Suprapubic skin (tissue), 3 donors: ENCODE results near the gene HMCES.

ENCODE experiments used
- POLR2AphosphoS5 ChIP-seq, 3 donors: sonication (generic); formaldehyde crosslinking; IDR thresholded peaks; one replicate each; pipeline ENCODE4 v1.6.1; 2017; ENCODE audit warnings: antibody characterized with exemption in 3 of 3
- TF ChIP-seq, protein P1 (sequence below), 2 donors: fragments of 200-600 bp in 1 of 2; fragments of 450-650 bp in 1 of 2; sonication (generic) in 1 of 2; IDR thresholded peaks; one replicate each; pipeline ENCODE4 v1.5.1; 2016 to 2019; ENCODE audit warnings: antibody characterized with exemption in 2 of 2, mild to moderate bottlenecking in 1 of 2, moderate library complexity in 1 of 2

- TF ChIP-seq, protein P1, sequence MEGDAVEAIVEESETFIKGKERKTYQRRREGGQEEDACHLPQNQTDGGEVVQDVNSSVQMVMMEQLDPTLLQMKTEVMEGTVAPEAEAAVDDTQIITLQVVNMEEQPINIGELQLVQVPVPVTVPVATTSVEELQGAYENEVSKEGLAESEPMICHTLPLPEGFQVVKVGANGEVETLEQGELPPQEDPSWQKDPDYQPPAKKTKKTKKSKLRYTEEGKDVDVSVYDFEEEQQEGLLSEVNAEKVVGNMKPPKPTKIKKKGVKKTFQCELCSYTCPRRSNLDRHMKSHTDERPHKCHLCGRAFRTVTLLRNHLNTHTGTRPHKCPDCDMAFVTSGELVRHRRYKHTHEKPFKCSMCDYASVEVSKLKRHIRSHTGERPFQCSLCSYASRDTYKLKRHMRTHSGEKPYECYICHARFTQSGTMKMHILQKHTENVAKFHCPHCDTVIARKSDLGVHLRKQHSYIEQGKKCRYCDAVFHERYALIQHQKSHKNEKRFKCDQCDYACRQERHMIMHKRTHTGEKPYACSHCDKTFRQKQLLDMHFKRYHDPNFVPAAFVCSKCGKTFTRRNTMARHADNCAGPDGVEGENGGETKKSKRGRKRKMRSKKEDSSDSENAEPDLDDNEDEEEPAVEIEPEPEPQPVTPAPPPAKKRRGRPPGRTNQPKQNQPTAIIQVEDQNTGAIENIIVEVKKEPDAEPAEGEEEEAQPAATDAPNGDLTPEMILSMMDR (IDR thresholded peaks at IDR 0.05): no peak
- TF ChIP-seq POLR2AphosphoS5 (IDR thresholded peaks at IDR 0.05): no peak
These were observed 70.1 kb downstream of the HMCES start for GRCh38 chr3:129348734-129349133.
